Measurements from ENCODE around the gene IGF2BP2. TPM values are rescaled to one million over a fixed set of nuclear protein-coding genes. Genes with fewer than 3 reads are reported as not detected.
"Not testable (repeated sequence)": the region's sequence is repeated elsewhere in the genome, so short reads cannot be mapped to it uniquely, and the experiment has no call there.

Gene IGF2BP2
- total RNA-seq, 1 experiment from 2014 or later: 66.2 TPM

GRCh38 chr3:185768578-185768982 is 56.3 kb downstream of the IGF2BP2 start:
- H3K4me1 ChIP-seq (ENCODE audit: insufficient read depth, low read length, poor library complexity, severe bottlenecking): peaks cover 30% of the 10 kb centered on the region
- peak; percentile 69 for DNase-seq (ENCODE audit: low spot score)
- H3K27me3 ChIP-seq (replicated peaks; ENCODE audit: insufficient read depth, low read depth, low read length, poor library complexity); H3K4me3 ChIP-seq (ENCODE audit: low read depth, low read length, poor library complexity, severe bottlenecking); H3K36me3 ChIP-seq (ENCODE audit: insufficient read depth, low read length, poor library complexity, severe bottlenecking); BruUV-seq (replicated peaks); H3K27ac ChIP-seq (ENCODE audit: low read depth, low read length, poor library complexity, severe bottlenecking); H3K9me3 ChIP-seq (ENCODE audit: low read depth, low read length, poor library complexity, severe bottlenecking); POLR2A ChIA-PET (ENCODE audit: low non-redundant PET): not testable (repeated sequence)
- CTCF ChIA-PET: interaction anchor here (0.6 to 1.5 kb wide), 11 partner anchors 8 to 214 kb away, joined by 3 to 26 read pairs (median 5); no protein-coding TSS in a partner anchor
- intact Hi-C loops (cut with micrococcal nuclease; ENCODE audit: unreplicated experiment): loop anchor here (1.0 to 5.0 kb wide), 4 partner anchors 36 to 106 kb away; no protein-coding TSS in a partner anchor
- TF ChIP-seq CTCF (conservative IDR thresholded peaks at IDR 0.05; ENCODE audit: low read depth, low read length): peak; percentile 79

- Histone ChIP-seq H3K4me3 (ENCODE audit: low read depth, low read length, poor library complexity, severe bottlenecking) (no peak overlapping the region), H3K27me3 (replicated peaks; ENCODE audit: insufficient read depth, low read depth, low read length, poor library complexity) (no peaks in the 10 kb centered on the region), H3K4me1 (ENCODE audit: insufficient read depth, low read length, poor library complexity, severe bottlenecking) (peaks cover 39% of the 10 kb centered on the region), H3K9me3 (ENCODE audit: low read depth, low read length, poor library complexity, severe bottlenecking) (no peaks in the 10 kb centered on the region), H3K27ac (ENCODE audit: low read depth, low read length, poor library complexity, severe bottlenecking) (no peak overlapping the region), H3K36me3 (ENCODE audit: insufficient read depth, low read length, poor library complexity, severe bottlenecking) (no peaks in the 10 kb centered on the region)
- BruUV-seq (replicated peaks): no TSS peak
- intact Hi-C loops (cut with micrococcal nuclease; ENCODE audit: unreplicated experiment): loop anchor here (5.0 kb wide), 3 partner anchors 35 to 105 kb away; no protein-coding TSS in a partner anchor
- POLR2A ChIA-PET (ENCODE audit: low non-redundant PET): no interaction called here
- DNase-seq (ENCODE audit: low spot score): no peak
- CTCF ChIA-PET: interaction anchor here (2.4 kb wide), 1 partner anchor 107 kb away, joined by 9 read pairs; no protein-coding TSS in a partner anchor
- no peak for TF ChIP-seq EZH2 (IDR thresholded peaks at IDR 0.05; ENCODE audit: borderline replicate concordance, low read depth, low read length, poor library complexity, severe bottlenecking)
- TF ChIP-seq CTCF (conservative IDR thresholded peaks at IDR 0.05; ENCODE audit: low read depth, low read length): no peak
Observed at GRCh38 chr3:185767002-185767688, 57.7 kb downstream of the IGF2BP2 start.

- ChIA-PET CTCF (interaction anchor here (0.6 to 2.4 kb wide), 2 partner anchors 103 to 106 kb away, joined by 4 to 9 read pairs; no protein-coding TSS in a partner anchor), POLR2A (ENCODE audit: low non-redundant PET) (no interaction called here)
- no peaks in the 10 kb centered on the region for H3K9me3 ChIP-seq (ENCODE audit: low read depth, low read length, poor library complexity, severe bottlenecking)
- DNase-seq (ENCODE audit: low spot score): no peak
- H3K4me1 ChIP-seq (ENCODE audit: insufficient read depth, low read length, poor library complexity, severe bottlenecking): peaks cover 44% of the 10 kb centered on the region
- no peak overlapping the region for H3K4me3 ChIP-seq (ENCODE audit: low read depth, low read length, poor library complexity, severe bottlenecking)
- no peak for TF ChIP-seq CTCF (conservative IDR thresholded peaks at IDR 0.05; ENCODE audit: low read depth, low read length)
- no peak for TF ChIP-seq EZH2 (IDR thresholded peaks at IDR 0.05; ENCODE audit: borderline replicate concordance, low read depth, low read length, poor library complexity, severe bottlenecking)
- BruUV-seq (replicated peaks): no TSS peak
- H3K27ac ChIP-seq (ENCODE audit: low read depth, low read length, poor library complexity, severe bottlenecking): no peak overlapping the region
- no peaks in the 10 kb centered on the region for H3K27me3 ChIP-seq (replicated peaks; ENCODE audit: insufficient read depth, low read depth, low read length, poor library complexity)
- intact Hi-C loops (cut with micrococcal nuclease; ENCODE audit: unreplicated experiment): loop anchor here (5.0 kb wide), 3 partner anchors 34 to 104 kb away; no protein-coding TSS in a partner anchor
- no peaks in the 10 kb centered on the region for H3K36me3 ChIP-seq (ENCODE audit: insufficient read depth, low read length, poor library complexity, severe bottlenecking)
Observed at GRCh38 chr3:185766329-185767001, 58.4 kb downstream of the IGF2BP2 start.

Data from A673 (cell line).